ENCODE results near the gene CCDC27.

The CCDC27 gene

DNA sequence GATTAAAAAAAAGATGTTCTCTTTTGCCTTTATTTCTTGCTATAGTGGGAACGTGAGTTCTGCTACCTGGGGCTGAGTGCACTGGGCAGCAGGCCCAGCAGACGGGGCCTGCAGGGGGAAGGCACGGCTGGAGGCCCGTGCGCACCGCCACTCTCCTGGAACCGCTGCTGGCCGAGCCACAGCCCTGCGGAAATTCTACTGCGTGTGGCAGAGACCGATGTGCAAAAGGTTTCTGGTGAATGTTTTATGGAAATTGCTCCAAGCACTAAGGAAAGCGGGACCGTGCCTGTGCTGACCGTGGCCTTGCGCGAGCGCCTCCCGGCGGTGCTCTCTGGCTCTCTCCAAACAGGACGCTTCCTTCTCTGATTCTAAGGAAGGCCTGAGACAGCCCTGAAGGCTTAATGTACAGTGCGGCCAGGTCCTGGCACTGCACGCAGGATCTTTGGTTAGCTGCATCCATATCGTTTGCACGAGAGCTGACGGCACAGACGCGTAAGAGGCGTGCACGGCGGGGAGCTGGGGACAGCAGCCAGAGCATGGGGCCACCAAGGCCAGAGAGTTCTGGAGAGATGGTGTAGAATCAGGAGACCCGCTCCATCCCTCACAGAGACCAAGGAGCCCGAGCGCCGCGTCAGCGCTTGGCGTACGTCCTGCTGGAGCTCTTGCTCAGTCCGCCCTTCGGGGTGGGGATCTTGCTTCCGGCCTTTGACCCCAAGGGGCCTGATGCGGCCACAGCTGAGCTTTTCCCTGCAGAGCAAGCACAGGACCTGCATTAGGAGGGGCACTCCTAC is 62.7 kb downstream of the CCDC27 start:
- no peak overlapping the region for H3K27ac Mint-ChIP-seq
- peaks cover 4% of the 10 kb centered on the region for H3K36me3 Mint-ChIP-seq (ENCODE audit: low read depth)
- no peak overlapping the region for H3K4me3 Mint-ChIP-seq
- no peaks in the 10 kb centered on the region for H3K4me1 Mint-ChIP-seq (ENCODE audit: low read depth)
- no peaks in the 10 kb centered on the region for H3K27me3 Mint-ChIP-seq (ENCODE audit: low read depth)
- H3K9me3 Mint-ChIP-seq: no peaks in the 10 kb centered on the region

DNA sequence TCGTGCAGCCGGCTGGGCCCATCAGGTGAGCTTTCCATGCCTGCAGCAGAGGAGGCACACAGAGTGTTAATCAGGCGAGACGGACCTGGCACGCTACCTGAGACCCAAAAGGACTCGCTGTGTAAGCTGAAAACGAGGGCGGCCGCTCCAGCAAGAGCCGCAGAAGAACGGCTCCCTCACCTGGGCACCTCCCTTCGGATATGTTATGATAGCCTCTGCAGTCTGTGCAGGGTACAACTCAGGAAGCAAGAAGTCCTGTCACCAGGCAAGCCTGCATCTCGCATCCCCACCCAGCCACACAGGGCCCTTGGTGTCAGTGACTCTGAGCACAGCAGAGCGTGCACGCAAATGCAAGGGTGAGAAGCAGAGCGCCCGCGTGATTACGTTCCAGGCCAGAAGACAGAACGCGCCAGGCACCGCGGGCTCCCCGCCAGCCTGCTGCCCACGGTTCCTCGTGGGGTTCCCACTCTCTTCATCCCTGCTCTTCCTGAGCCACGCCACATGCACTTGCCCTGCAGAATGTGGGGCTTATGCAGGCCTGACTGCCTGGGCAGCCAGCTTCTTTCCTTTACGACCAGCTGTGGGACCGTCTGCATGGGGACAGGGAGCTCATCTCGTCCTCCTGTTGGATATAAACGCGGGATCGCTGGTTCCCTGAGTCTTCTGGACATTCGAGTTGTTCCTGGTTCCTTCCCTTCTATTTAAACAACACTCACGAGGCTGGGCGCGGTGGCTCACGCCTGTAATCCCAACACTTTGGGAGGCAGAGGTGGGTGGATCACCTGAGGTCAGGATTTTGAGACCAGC is 64.3 kb downstream of the CCDC27 start:
- Mint-ChIP-seq H3K36me3 (ENCODE audit: low read depth) (peaks cover 8% of the 10 kb centered on the region), H3K9me3 (no peaks in the 10 kb centered on the region), H3K27me3 (ENCODE audit: low read depth) (no peaks in the 10 kb centered on the region)

DNA sequence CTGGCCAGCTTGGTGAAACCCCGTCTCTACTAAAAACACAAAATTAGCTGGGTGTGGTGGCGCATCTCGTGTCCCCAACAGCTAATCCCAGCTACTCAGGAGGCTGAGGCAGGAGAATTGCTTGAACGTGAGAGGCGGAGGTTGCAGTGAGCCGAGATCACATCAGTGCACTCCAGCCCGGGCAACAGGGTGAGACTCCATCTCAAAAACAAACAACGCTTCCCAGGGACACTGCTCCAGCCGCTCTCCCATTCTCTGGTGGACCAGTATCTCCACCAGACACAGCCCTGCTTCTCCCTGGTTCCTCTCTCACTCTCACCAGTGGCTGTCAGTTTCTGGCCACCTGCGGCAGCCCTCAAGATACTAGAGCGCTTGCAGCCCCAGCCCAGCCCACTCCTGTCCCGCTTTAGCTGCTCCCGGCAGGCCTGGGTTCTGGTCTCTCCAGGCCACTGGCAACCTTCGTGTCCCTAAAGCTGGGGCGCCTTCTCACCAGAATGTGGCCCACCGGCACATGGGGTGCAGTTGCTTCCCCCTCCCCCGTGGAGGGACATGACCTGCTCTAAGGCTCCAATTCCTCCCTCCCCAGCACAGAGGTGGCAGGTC is 65.0 kb downstream of the CCDC27 start:
- H3K27me3 Mint-ChIP-seq (ENCODE audit: low read depth): no peaks in the 10 kb centered on the region
- no peak overlapping the region for H3K27ac Mint-ChIP-seq
- H3K9me3 Mint-ChIP-seq: no peaks in the 10 kb centered on the region
- H3K4me1 Mint-ChIP-seq (ENCODE audit: low read depth): no peaks in the 10 kb centered on the region
- H3K4me3 Mint-ChIP-seq: no peak overlapping the region
- H3K36me3 Mint-ChIP-seq (ENCODE audit: low read depth): peaks cover 11% of the 10 kb centered on the region

More for the DNA sequence above, 64.3 kb downstream of the CCDC27 start:
- Mint-ChIP-seq H3K27ac (no peak overlapping the region), H3K4me1 (ENCODE audit: low read depth) (no peaks in the 10 kb centered on the region), H3K4me3 (no peak overlapping the region)

- Mint-ChIP-seq H3K4me3 (no peak overlapping the region), H3K4me1 (ENCODE audit: low read depth) (no peaks in the 10 kb centered on the region), H3K27me3 (ENCODE audit: low read depth) (no peaks in the 10 kb centered on the region), H3K36me3 (ENCODE audit: low read depth) (peaks cover 11% of the 10 kb centered on the region), H3K9me3 (no peaks in the 10 kb centered on the region), H3K27ac (no peak overlapping the region)
Observed at GRCh38 chr1:3817821-3818597, 65.8 kb downstream of the CCDC27 start.

DNA sequence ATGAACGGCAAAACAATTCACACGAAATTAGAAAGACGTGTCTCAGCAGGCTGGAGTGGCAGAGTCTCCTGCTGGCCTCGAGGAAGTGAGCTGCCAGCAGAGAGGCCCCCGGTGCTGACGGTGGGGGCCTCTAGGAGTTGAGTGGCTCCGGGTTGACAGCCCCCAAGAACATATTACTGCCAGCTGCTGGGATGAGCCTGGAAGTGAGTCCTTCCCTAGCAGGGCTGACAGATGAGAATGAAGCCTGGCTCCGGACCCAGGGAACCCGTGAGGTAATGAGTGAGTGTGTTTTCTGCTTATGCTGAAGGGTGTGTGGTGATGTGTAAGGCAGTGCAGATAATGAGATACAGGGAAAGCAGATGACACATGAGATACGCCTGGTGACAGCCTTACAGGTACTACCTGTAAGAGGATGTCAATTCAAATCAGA is 67.5 kb downstream of the CCDC27 start:
- H3K4me1 Mint-ChIP-seq (ENCODE audit: low read depth): no peaks in the 10 kb centered on the region

GRCh38 chr1:3820316-3820715 is 68.1 kb downstream of the CCDC27 start:
- Mint-ChIP-seq H3K4me1 (ENCODE audit: low read depth) (no peaks in the 10 kb centered on the region), H3K27ac (no peak overlapping the region), H3K4me3 (no peak overlapping the region), H3K36me3 (ENCODE audit: low read depth) (peaks cover 16% of the 10 kb centered on the region), H3K9me3 (no peaks in the 10 kb centered on the region), H3K27me3 (ENCODE audit: low read depth) (no peaks in the 10 kb centered on the region)

More for the DNA sequence above, 67.5 kb downstream of the CCDC27 start:
- no peak overlapping the region for H3K4me3 Mint-ChIP-seq
- no peaks in the 10 kb centered on the region for H3K27me3 Mint-ChIP-seq (ENCODE audit: low read depth)
- no peaks in the 10 kb centered on the region for H3K9me3 Mint-ChIP-seq
- H3K27ac Mint-ChIP-seq: no peak overlapping the region
- H3K36me3 Mint-ChIP-seq (ENCODE audit: low read depth): peaks cover 16% of the 10 kb centered on the region

DNA sequence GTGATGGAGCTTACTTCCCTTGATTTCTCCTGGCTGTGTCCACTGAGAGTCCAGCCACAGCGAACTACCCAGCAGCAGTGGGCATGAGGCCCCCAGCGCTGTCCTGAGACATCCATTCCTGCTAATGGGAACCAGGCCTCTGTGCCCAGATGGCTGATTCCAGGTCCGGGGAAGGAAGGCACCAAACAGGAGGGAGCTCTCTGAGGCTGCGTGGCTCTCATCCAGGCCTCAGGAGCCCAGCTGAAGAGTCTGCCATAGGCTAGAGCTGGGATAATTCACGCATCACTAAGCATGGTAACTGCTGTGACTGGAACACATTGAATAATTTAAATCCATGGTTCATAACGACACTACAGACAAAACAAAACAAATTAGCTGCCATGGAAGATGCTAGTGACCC is 68.8 kb downstream of the CCDC27 start:
- Mint-ChIP-seq H3K9me3 (no peaks in the 10 kb centered on the region), H3K4me3 (no peak overlapping the region), H3K27ac (no peak overlapping the region), H3K36me3 (ENCODE audit: low read depth) (peaks cover 21% of the 10 kb centered on the region), H3K27me3 (ENCODE audit: low read depth) (no peaks in the 10 kb centered on the region), H3K4me1 (ENCODE audit: low read depth) (no peaks in the 10 kb centered on the region)
